Activated CD4-positive, alpha-beta T cell treated with anti-CD3 and anti-CD28 coated beads, Interleukin-2, Interleukin-6, amounts not matched to agents 100 ng/mL and 50 ng/mL, durations not matched to agents 16 hours and 8 hours (primary cell): ENCODE data around the gene HERC2.
"Not testable (repeated sequence)": the region's sequence is repeated elsewhere in the genome, so short reads cannot be mapped to it uniquely, and the experiment has no call there.

Source experiments
- DNase-seq: peaks from one replicate; pipeline ENCODE4 v3.0.0-alpha.2; 2020

HERC2 gene, protein sequence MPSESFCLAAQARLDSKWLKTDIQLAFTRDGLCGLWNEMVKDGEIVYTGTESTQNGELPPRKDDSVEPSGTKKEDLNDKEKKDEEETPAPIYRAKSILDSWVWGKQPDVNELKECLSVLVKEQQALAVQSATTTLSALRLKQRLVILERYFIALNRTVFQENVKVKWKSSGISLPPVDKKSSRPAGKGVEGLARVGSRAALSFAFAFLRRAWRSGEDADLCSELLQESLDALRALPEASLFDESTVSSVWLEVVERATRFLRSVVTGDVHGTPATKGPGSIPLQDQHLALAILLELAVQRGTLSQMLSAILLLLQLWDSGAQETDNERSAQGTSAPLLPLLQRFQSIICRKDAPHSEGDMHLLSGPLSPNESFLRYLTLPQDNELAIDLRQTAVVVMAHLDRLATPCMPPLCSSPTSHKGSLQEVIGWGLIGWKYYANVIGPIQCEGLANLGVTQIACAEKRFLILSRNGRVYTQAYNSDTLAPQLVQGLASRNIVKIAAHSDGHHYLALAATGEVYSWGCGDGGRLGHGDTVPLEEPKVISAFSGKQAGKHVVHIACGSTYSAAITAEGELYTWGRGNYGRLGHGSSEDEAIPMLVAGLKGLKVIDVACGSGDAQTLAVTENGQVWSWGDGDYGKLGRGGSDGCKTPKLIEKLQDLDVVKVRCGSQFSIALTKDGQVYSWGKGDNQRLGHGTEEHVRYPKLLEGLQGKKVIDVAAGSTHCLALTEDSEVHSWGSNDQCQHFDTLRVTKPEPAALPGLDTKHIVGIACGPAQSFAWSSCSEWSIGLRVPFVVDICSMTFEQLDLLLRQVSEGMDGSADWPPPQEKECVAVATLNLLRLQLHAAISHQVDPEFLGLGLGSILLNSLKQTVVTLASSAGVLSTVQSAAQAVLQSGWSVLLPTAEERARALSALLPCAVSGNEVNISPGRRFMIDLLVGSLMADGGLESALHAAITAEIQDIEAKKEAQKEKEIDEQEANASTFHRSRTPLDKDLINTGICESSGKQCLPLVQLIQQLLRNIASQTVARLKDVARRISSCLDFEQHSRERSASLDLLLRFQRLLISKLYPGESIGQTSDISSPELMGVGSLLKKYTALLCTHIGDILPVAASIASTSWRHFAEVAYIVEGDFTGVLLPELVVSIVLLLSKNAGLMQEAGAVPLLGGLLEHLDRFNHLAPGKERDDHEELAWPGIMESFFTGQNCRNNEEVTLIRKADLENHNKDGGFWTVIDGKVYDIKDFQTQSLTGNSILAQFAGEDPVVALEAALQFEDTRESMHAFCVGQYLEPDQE (N-terminal part only)

DNA sequence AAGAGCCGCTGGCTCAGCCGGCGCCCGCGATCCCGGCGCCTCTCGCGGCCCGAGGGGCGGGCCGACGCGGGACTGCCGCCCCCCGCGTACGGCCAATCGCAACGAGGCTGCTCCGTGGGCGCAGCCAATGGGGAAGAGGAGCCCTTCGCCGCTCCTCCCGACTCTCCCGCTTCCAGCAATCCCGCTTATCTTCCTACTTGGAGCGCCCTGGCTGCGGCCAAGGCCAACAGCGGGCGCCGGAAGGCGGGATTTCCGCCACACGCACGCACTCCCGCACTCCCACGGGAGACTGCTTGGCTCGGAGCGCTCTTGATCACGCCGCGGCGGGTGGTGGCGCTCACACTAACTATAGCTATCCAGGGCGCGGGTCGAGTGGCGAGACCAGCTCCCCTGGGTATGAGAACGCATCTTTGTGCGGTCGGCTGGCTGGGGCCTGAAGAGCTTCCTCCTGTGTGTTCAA is at the start of gene HERC2:
HERC2 (minus strand) TSS at position 51 of the 460 bp plus-strand sequence. CDS start 746 bp downstream, outside the sequence.
- DNase-seq: not testable (repeated sequence)

DNA sequence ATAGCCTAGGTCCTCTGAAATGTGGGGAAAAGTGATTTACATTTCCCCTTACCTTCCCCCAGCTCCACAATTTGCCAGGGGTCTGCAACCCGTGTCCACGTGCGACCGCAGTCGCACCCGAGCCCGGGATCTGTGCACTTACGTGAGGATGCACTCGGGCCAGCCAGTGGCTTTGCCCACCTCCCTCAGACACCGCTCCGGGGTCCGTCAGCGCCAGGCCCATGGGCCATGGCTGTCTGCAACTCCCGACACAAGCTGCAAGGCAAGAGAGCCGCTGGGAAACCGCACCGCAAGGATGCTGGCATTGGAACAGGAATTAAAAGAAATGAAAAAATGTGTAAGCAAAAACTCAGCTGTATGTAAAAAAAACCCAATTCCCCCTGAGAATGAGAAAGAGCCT is 43.5 kb upstream of the HERC2 start:
- not testable (repeated sequence) for DNase-seq

DNA sequence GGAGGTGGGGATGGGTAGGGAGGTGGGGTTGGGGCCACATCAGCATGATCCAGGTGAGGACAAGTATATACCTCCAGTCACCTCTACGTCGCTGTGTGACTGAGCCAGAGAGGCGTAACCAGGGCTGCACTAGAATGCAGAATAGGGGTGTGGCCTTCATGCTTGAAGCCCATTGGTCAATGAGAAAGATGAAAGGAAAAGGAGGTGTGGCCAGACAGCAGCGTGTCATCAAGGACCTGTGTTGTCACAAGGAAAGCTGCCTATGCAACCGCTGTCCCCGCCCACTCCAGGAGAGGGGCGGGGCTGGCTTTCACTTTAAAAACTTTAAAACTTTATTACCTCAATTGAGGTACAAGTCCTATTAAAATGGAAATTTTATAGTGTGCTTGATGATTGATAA is 36.0 kb upstream of the HERC2 start, which contains the start of gene GOLGA6L24:
GOLGA6L24 (minus strand) TSS at position 101 of the 400 bp plus-strand sequence; CDS start at position 40, 61 bp downstream.
- DNase-seq: not testable (repeated sequence)

DNA sequence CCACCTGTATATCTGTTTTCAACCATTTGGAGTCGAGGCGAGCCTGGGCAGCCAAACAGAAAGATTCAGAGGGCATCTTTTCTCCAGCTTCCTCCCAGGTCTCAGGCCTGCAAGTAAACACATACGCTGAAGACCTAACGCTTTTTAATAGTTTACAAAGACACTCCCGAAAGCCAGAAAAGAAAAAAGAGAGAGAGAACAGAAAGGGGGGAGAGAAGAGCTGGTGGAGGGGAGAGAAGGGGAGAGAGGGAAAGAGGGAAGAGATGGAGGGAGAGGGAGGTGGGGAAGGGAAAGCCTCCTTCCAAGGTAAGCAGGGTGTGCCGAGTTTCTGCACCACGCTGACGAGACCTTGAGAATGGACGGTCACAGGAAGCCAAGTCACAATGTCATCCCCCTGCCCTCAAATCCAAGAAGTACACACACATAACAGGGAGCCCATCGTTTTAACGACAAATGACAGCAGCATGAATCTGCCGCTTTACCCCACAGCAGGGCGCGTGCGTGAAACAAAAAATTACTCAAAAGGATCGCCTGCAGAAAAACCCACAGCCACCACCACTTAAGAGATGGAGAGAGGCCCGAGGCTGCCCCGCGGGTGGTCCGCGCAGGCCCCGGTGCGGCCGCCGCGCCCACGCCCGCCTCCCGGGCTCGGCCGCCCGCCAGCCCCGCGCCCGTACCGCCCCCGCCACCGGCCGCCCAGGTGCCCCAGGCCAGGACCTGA is 461 bp downstream of the HERC2 start:
- DNase-seq: not testable (repeated sequence)

DNA sequence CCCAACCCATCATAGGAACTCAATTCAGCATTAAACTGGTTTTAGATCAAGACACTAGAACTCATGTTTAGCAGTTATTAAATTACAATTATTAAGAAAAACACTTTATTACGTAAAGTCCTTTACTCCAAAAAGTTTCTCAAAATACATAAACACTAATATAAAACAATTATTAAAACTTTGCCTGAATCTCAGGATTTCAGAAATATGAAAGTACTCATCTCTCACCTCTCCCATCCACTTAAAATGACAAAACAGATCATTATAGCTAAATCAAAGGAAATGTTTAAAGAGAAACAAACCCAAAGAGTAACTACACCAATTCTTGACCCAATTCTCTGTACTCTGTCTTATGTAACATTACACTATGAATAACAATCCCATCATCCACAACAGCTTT is 2.3 kb downstream of the HERC2 start:
- not testable (repeated sequence) for DNase-seq

DNA sequence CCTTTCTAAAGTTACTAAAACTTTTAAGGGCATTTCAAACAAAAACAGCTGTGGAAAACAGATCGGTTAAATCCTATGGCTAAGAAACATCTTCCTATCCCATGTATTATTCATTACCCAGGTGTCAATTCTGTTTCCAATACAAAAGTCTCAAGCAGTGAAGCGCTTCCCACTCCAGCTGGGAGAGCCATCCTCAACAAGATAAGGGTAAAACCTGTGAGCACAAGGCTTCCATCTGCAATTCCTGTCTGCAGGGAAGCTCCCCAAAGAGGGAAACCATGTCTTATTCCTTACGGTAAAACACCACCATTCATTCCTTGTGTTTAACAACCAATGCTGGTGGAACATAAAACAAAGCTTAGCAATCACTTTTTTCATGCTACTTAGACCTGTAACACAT is 3.2 kb downstream of the HERC2 start:
- not testable (repeated sequence) for DNase-seq

DNA sequence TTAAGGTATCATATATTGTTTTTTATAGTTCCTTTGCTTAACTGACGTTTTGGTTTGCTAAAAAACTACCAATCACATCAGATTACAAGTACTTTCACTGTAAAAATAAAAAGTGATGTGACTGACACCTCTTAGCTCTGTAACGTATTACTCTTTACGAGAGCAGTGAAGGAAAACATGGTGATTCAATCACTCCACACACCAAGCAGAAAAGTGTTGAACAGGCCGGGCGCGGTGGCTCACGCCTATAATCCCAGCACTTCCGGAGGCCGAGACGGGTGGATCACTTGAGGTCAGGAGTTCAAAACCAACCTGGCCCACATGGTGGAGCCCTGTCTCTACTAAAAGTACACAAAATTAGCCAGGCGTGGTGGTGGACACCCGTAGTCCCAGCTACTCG is 3.9 kb downstream of the HERC2 start:
- not testable (repeated sequence) for DNase-seq

DNA sequence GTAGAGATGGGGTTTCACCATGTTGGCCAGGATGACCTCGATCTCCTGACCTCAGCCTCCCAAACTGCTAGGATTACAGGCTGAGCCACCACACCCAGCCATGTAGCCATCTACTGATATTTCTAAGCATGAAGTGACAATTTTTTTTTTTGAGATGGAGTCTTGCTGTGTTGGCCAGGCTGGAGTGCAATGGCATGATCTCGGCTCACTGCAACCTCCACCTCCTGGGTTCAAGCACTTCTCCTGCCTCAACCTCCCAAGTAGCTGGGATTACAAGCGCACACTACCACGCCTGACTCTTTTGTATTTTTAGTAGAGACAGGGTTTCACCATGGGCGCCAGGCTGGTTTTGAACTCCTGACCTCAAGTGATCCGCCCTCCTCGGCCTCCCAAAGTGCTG is 5.0 kb downstream of the HERC2 start:
- not testable (repeated sequence) for DNase-seq

DNA sequence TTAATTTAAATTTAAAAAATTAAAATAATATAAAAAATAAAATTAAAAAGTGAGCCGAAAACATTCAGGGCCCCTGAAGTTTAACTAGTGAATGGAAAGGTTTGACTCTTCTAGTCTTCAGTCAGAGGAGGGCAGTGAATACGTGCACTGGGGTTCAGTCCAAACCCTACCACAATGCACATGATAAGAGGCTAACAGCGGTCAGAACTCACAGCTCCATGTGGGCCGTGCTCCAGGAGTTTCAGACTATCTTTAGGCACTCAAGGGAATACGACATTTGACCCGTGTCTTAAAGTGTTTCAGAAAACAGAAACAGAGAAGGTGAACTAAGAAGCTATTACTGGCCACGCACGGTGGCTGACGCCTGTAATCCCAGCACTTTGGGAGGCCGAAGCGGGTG is 11.5 kb downstream of the HERC2 start:
- not testable (repeated sequence) for DNase-seq

DNA sequence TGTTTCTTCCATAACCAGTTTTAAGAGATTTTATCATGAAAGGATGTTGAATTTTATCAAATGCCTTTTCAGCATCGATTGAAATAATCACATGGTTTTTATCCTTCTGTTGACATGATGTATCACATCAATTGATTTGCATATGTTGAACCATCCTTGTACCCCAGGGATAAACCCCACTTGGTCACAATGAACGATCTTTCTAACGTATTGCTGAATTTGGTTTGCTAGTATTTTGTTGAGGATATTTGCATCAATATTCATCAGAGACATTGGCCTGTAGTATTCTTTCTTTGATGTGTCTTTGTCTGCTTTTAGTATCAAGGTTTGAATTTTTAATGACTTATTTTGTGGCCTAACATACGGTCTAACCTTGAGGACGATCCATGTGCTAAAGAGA is 13.3 kb downstream of the HERC2 start:
- DNase-seq: not testable (repeated sequence)

DNA sequence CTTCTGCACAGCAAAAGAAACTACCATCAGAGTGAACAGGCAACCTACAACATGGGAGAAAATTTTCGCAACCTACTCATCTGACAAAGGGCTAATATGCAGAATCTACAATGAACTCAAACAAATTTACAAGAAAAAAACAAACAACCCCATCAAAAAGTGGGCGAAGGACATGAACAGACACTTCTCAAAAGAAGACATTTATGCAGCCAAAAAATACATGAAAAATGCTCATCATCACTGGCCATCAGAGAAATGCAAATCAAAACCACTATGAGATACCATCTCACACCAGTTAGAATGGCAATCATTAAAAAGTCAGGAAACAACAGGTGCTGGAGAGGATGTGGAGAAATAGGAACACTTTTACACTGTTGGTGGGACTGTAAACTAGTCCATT is 16.3 kb downstream of the HERC2 start:
- not testable (repeated sequence) for DNase-seq

DNA sequence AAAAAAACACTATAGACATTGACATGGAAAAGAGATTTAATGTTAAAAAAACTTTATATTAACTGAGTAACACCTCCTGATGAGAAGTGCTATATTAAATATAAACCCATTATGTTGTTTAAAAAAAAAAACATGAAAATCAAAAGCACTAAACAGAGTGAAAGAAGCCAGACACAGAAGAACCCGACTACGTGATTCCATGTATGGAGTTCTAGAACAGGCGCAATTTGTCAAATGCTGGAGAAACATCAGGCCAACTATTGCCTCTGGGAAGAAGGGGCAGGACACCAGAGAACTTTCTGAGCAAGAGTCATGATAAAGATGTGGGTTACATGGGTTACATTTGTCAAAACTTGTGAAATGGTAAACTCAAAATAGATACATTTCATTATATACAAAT is 24.5 kb downstream of the HERC2 start:
- not testable (repeated sequence) for DNase-seq

DNA sequence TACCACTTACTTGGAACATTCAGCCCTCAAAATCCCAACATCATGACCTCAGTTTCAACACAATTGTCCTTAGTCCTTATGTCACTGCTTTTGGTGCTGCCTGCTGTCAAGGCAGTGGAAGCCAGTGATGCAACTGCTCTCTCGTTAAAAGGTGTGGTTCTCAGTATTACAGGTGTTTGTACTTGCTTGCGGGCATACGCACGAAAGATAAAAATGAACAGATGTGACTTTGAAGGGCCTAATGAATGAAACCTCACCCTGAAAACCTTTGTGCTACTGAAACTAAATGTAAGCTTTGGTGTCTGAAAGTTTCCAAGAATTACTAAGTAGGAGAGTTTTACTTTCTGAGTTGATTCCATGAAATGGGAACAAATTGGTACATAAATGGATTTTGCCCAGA is 25.2 kb downstream of the HERC2 start:
- DNase-seq: peak; percentile 16

DNA sequence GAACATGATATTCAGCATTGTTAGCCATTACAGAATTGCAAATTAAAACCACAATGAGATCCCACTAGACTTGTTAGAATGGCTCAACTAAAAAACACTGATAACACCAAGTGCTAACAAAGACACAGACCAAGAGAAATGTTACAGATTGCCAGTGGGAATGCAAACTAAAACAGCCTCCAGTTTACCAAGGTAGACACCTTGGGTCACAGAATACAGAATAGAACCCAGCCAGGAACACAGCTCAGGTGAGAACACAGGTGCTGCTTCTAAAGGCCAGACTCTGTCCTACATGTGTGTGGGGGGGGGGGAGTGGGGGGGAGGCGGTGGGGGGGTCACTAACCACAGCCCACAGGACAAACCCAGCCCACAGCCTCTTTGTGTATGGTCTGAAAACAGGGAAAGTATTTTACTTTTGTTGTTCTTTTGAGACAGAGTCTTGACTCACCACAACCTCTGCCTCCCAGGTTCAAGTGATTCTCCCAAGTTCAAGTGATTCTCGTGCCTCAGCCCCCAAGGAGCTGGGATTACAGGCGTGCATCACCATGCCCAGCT is 26.9 kb downstream of the HERC2 start:
- DNase-seq: not testable (repeated sequence)

DNA sequence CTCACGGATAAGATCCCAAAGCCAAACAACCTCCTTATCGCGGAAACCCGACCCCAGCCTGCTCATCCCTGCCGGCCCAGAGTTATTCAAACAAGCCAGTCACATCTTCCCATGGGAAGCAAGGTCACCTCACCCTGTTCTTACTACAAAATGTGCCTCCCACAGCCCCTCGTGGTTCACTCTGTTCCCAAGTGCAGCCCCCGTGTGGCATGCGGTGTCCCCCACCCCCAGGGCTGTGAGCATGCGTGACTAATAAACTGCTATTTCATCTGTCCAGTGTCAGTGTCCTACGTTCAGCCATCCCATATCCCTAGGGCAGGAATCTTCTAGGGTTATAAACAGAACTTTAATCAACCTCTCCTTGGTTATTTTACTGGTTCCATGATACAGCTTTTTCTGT is 27.4 kb downstream of the HERC2 start:
- not testable (repeated sequence) for DNase-seq

DNA sequence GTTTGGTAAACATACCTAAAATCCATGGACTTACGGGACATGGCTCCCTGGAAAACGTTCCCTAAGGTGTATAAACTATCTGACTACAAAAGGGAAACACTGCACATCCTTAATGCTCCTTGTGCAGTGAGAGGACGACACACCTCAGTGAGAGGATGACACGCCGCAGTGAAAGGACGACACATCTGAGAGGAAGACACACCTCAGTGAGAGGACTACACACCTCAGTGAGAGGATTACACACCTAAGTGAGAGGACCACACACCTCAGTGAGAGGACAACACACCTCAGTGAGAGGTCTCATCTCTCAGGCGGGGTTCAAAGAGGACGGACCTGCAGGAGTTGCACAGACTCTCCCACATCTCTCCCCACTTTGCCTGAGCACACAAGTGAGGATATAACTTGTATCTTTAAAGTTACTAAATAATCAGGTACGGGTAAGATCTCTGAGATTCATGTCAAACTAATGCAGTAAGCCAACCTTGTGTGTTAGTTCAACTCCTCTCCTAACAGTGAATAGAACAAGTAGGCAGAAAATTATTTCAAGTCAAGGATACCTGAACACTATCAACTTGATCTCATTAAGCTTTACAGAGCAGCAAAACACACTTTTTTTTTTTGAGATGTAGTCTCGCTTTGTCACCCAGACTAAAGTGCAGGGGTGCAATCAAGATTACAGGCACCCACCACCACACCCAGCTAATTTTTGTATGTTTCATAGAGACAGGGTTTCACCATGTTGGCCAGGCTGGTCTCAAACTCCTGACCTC is 32.1 kb downstream of the HERC2 start:
- no peak for DNase-seq

DNA sequence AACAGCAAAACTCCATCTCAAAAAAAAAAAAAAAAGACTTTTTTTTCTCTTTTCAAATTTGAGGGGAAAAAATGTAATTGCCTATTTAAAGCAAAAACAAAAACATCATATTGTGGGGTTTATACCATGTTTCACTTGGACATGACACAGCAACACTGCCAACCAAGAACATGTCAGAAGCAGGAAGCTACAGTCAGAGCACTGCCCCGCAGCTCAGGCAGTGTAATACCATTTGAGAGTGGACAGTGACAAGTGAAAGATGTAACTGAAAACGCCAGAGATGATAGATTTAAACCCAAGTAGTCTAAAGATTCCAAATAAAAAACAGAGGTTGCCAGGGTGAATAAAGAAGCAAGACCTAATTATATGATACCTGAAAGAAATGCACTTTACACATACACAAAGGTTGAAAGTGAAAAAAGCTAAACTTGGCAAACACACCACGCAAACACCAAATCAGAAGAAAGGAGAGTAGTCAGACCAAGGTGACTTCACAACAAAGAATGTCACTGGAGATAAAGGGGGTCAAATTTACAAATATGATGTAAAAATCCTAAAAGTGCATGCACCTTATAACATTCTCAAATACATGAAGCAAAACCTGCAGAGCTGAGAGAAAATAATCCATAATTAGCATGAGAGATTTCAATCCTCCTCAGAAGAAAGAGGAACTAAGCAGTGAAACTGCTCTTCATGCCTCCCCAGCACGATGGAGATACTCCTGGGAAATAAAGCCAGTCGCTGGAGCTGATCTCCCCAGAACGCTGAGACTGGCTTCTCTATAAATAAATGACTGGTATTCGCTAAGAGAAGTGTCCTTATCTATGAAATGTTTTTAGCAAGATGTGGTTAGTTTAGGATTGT is 32.9 kb downstream of the HERC2 start:
- DNase-seq: not testable (repeated sequence)

DNA sequence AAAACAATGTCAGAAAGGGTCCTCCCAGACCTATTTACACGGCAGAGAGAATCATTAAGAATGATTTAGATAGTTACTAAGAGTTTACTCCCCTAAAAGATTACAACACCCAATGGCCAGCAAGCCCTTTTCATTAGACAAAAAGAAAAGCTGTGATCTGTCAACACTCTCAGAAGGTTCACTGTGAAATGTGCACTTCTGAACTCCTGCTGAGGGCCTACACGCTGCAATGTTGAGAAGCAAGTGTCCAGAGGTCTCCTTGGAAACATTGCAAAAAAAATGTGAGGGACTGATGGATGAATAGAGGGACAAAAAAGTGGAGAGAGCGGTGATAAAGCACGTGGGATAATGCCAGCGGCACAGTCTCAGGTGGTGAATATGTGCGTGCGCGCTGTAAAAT is 35.3 kb downstream of the HERC2 start:
- not testable (repeated sequence) for DNase-seq

DNA sequence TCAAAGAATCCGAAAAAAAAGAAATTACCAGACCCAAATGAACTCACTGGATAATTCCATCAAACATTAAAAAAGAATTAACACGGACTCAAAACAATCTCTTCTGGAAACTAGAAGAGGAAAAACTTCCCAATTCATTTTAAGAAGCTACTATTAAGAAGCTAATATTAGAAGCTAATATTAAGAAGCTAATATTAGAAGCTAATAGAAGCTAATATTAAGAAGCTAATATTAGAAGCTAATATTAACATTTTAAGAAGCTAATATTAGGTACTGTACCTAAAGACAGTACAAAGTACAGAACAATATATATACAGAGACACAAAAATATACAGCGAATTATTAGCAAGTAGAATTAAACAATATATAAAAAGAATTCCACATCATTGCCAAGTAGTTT is 35.9 kb downstream of the HERC2 start:
- DNase-seq: no peak

DNA sequence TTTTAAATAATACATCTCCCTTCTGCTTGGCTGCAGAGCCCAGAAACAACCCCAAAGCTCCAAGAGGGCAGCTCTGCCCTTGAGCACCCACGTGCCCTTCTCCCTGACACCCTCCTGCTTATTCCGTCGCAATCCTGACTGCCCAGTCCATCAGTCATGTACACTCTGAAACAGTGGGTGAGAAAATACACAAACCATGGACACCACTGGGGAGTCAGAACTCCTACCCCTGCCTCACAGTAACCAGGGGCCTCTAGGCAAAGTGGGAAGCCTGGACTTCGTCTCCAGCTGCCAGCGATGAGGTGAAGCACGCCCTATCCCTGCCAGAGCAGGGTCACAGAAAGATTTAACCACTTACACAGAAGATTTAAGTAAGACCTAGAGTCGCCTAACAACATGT is 40.1 kb downstream of the HERC2 start:
- DNase-seq: no peak
